CD4-positive, alpha-beta T cell treated with Interferon gamma for 1 hour (primary cell): ENCODE measurements around the gene TRIB2.

Source experiments
- DNase-seq: peaks from one replicate; pipeline ENCODE4 v3.0.0-alpha.2; 2020

Gene TRIB2

DNA sequence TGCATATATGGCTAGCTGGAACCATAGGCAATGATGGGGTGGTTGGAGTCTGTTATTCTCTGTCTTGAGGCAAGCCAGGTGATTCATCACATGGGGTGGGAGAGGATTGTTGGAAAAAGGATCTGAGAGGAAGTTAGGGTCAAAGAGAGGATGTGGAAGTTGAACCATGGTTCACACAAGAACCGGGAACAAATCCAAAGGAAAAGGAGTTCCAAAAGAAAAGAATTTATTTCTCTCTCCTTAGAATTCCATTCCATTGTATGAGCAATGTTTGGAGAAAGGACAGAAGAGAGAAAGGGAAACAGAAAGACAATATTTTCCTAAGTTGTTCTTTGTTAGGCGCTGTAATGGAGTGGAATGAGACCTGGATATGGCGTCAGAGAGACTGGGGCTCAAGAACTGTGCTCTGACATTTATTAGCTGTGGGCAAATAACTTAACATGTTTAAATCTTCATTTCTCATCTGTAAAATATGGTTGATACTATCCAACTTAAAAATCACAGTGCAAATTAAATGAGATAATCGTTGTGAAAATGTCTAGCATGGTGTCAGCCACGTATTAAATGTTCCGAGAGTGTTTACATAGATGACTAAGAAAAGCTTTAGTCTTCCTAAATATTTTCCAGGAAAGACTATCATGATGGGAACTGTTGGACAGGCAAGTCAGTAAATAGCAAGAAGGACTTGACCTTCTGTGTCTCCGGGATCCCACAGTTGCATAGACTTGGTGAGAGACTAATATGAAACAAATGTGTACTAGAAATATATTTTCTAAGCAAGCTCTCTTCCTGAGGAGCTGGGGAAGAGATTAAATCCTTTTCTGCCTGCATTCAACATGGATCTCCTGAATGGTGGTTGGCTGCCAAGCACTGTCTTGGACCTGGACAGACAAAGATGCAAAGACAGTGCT, 71.4 kb downstream of the TRIB2 start:
- no peak for DNase-seq

DNA sequence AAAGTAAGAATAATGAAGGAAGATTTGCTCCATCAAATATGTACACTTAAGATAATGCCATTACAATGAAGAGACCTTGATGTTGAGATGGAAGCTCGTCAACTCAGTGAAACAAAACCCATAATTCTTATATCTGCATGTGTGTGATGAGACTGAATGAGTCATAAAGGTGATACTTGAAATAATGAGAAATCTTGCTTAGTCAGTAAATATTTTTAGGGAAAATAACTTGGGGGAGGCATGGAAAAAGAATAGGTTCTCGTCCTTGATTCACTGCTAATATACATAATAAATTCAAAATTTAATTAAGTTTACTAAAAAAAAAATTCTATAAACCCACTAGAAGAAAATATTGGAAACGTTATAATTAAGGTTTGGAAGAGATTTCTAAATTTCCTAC, 75.2 kb downstream of the TRIB2 start:
- no peak for DNase-seq
